ENCODE measurements around the gene LBP.
A peak's percentile ranks its signal among the peaks of the same experiment; 100 is the strongest.
"Not testable (repeated sequence)": the region's sequence is repeated elsewhere in the genome, so short reads cannot be mapped to it uniquely, and the experiment has no call there.

LBP gene

DNA sequence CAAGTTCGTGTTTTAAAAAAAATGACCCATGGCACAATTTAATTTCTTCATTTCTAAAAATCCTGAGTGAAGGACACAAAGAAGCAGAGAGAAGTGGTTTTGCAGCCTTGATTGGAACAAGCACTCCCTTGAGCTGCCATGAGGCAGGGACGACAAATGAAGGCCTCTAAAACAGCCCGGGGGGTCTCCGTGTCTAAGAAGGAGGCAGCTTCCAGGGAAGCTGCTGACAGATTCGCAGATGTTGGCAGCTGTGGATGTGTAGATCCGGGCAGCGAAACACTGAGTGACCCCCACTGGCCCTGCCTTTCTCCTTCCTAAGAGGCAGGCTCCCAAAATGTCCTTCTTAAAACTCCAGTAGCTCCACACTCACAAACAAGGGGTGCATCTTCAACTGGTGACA lies 9.6 kb upstream of the LBP start (continued):
- TF ChIP-seq, protein P1, sequence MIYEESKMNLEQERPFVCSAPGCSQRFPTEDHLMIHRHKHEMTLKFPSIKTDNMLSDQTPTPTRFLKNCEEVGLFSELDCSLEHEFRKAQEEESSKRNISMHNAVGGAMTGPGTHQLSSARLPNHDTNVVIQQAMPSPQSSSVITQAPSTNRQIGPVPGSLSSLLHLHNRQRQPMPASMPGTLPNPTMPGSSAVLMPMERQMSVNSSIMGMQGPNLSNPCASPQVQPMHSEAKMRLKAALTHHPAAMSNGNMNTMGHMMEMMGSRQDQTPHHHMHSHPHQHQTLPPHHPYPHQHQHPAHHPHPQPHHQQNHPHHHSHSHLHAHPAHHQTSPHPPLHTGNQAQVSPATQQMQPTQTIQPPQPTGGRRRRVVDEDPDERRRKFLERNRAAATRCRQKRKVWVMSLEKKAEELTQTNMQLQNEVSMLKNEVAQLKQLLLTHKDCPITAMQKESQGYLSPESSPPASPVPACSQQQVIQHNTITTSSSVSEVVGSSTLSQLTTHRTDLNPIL (CRISPR knock-in tag; IDR thresholded peaks at IDR 0.05; ENCODE audit: low read depth), result no peak
- no peak for TF ChIP-seq ZFP30 (CRISPR knock-in tag; IDR thresholded peaks at IDR 0.05)
- no peak for TF ChIP-seq POU6F1 (CRISPR knock-in tag; IDR thresholded peaks at IDR 0.05; ENCODE audit: borderline replicate concordance, low read depth)

GRCh38 chr20:38337561-38338140 lies 8.6 kb upstream of the LBP start:
- no peak; the same call in 2 of the 3 replicates for ATAC-seq
- no peak for TF ChIP-seq ARNTL (CRISPR knock-in tag; IDR thresholded peaks at IDR 0.05; ENCODE audit: borderline replicate concordance, low read depth)

GRCh38 chr20:38338849-38339520 lies 7.3 kb upstream of the LBP start:
- ATAC-seq, result peak; percentile 28; the same call in 1 of the 3 replicates
- TF ChIP-seq PATZ1 (CRISPR knock-in tag; IDR thresholded peaks at IDR 0.05; ENCODE audit: borderline replicate concordance), result no peak
- no peak for TF ChIP-seq ZNF70 (CRISPR knock-in tag; IDR thresholded peaks at IDR 0.05)
- no peak for TF ChIP-seq ZNF565 (CRISPR knock-in tag; conservative IDR thresholded peaks at IDR 0.05; ENCODE audit: low read depth)
- no peak for TF ChIP-seq TCF4 (CRISPR knock-in tag; IDR thresholded peaks at IDR 0.05; ENCODE audit: borderline replicate concordance)
- no peak for TF ChIP-seq RARB (CRISPR knock-in tag; IDR thresholded peaks at IDR 0.05)
- no peak for TF ChIP-seq GLIS3 (CRISPR knock-in tag; IDR thresholded peaks at IDR 0.05)
- TF ChIP-seq TSHZ2 (CRISPR knock-in tag; IDR thresholded peaks at IDR 0.05), result no peak
- no peak for TF ChIP-seq CSRNP3 (CRISPR knock-in tag; IDR thresholded peaks at IDR 0.05)
- no peak for TF ChIP-seq CSDC2 (CRISPR knock-in tag; IDR thresholded peaks at IDR 0.05)
- TF ChIP-seq ESRRG (CRISPR knock-in tag; IDR thresholded peaks at IDR 0.05), result no peak

- ATAC-seq, result not testable (repeated sequence)
These were observed 6.8 kb upstream of the LBP start for GRCh38 chr20:38339521-38339896.

DNA sequence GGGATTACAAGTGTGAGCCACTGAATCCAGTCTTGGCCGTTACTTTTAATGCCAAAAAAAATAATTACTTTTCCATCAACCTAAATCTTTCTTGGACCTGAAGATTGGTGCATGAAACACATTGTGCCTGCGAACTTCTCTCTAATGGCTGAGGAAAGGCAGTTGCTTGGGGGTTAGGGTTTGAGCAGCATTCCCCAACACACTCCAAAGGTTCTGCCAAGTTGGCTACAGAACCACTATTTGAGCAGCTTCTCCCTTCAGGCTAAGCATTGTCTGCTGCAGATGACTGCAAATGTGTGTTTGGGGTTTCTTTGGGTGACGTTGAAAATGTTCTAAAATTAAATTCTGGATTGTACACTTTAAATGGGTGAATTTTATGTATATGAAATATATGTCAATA lies 6.3 kb upstream of the LBP start:
- no peak for ATAC-seq
- no peak for TF ChIP-seq POU6F1 (CRISPR knock-in tag; IDR thresholded peaks at IDR 0.05; ENCODE audit: borderline replicate concordance, low read depth)
- TF ChIP-seq PPARA (CRISPR knock-in tag; IDR thresholded peaks at IDR 0.05; ENCODE audit: borderline replicate concordance), result no peak
- no peak for TF ChIP-seq PATZ1 (CRISPR knock-in tag; IDR thresholded peaks at IDR 0.05; ENCODE audit: borderline replicate concordance)
- no peak for TF ChIP-seq ZNF70 (CRISPR knock-in tag; IDR thresholded peaks at IDR 0.05)
